Neural cell (in vitro differentiated cells): Measurements from ENCODE around the gene NACC2. TPM values are rescaled to one million over a fixed set of nuclear protein-coding genes. Genes with fewer than 3 reads are reported as not detected.

Experiments used
- H2AFZ ChIP-seq: fragments of 200-600, 300-800 bp; sonication (generic), shearing (Covaris generic); 2 replicates; pipeline ENCODE4 v1.6.0; 2014; ENCODE audit warnings: low read depth, mild to moderate bottlenecking, antibody characterized with exemption, low read length, moderate library complexity
- H3F3A ChIP-seq: fragments of 200-600 bp; shearing (Covaris generic); 2 replicates; pipeline ENCODE4 v1.6.1; 2016; ENCODE audit warnings: mild to moderate bottlenecking, moderate library complexity, mixed read lengths, antibody characterized with exemption, low read length; ENCODE audit not compliant: insufficient read depth, poor library complexity, severe bottlenecking
- H3K27ac ChIP-seq: fragments of 200-600, 300-800 bp; sonication (generic), shearing (Covaris generic); 2 replicates; pipeline ENCODE4 v1.5.1; 2014; ENCODE audit warnings: mild to moderate bottlenecking, low read length, moderate library complexity
- H3K27me3 ChIP-seq: fragments of 300-800, 200-600 bp; sonication (generic), shearing (Covaris generic); 2 replicates; pipeline ENCODE4 v1.6.0; 2014; ENCODE audit warnings: mild to moderate bottlenecking, low read depth, low read length, moderate library complexity; ENCODE audit not compliant: insufficient read depth
- H3K36me3 ChIP-seq: fragments of 300-800, 200-600 bp; sonication (generic), shearing (Covaris generic); 2 replicates; pipeline ENCODE4 v1.5.1; 2014; ENCODE audit warnings: mild to moderate bottlenecking, antibody characterized with exemption, low read length, moderate library complexity; ENCODE audit not compliant: insufficient read depth
- H3K4me2 ChIP-seq: fragments of 300-800, 200-600 bp; sonication (generic), shearing (Covaris generic); 2 replicates; pipeline ENCODE4 v1.6.0; 2014; ENCODE audit warnings: mild to moderate bottlenecking, low read length
- H3K4me3 ChIP-seq: fragments of 300-800, 200-600 bp; sonication (generic), shearing (Covaris generic); 2 replicates; pipeline ENCODE4 v1.5.1; 2014; ENCODE audit warnings: mild to moderate bottlenecking, low read length, moderate library complexity
- H3K79me2 ChIP-seq: fragments of 200-600 bp; shearing (Covaris generic); replicated peaks from 2 replicates; pipeline ENCODE4 v1.6.0; 2014; ENCODE audit warnings: mild to moderate bottlenecking, low read length, moderate library complexity; ENCODE audit not compliant: insufficient read depth
- H3K9ac ChIP-seq: fragments of 300-800, 200-600 bp; sonication (generic), shearing (Covaris generic); 2 replicates; pipeline ENCODE4 v1.6.1; 2016; ENCODE audit warnings: mild to moderate bottlenecking, low read length, mixed read lengths
- H3K9me2 ChIP-seq: fragments of 200-600 bp; shearing (Covaris generic); 2 replicates; pipeline ENCODE4 v1.6.1; 2016; ENCODE audit warnings: mild to moderate bottlenecking, low read length, mixed read lengths; ENCODE audit not compliant: insufficient read depth
- H3K9me3 ChIP-seq: fragments of 200-600, 300-800 bp; sonication (generic), shearing (Covaris generic); 2 replicates; pipeline ENCODE4 v1.6.1; 2016; ENCODE audit warnings: mild to moderate bottlenecking, mixed run types, low read length, moderate library complexity, mixed read lengths
- H4K20me1 ChIP-seq: fragments of 200-600 bp; shearing (Covaris generic); 2 replicates; pipeline ENCODE4 v1.6.1; 2016; ENCODE audit warnings: mild to moderate bottlenecking, mixed run types; ENCODE audit not compliant: insufficient read depth
- EP300 ChIP-seq: fragments of 450-650 bp; conservative IDR thresholded peaks from 2 replicates; pipeline ENCODE4 v1.6.1; 2014; ENCODE audit warnings: antibody characterized with exemption, mild to moderate bottlenecking, moderate library complexity; ENCODE audit not compliant: poor library complexity, severe bottlenecking
- EZH2 ChIP-seq: fragments of 200-600, 300-800 bp; shearing (Covaris generic), sonication (generic); IDR thresholded peaks from 2 replicates; pipeline ENCODE4 v1.6.1; 2014; ENCODE audit warnings: antibody characterized with exemption, low read length, borderline replicate concordance, mild to moderate bottlenecking; ENCODE audit not compliant: insufficient read depth, poor library complexity, severe bottlenecking
- MXI1 ChIP-seq: fragments of 450-650 bp; conservative IDR thresholded peaks from 2 replicates; pipeline ENCODE4 v1.6.1; 2014; ENCODE audit warnings: antibody characterized with exemption, mild to moderate bottlenecking; ENCODE audit not compliant: poor library complexity, severe bottlenecking
- POLR2AphosphoS5 ChIP-seq: IDR thresholded peaks from 2 replicates; pipeline ENCODE4 v1.6.1; 2012
- RAD21 ChIP-seq: fragments of 450-650 bp; conservative IDR thresholded peaks from 2 replicates; pipeline ENCODE4 v1.6.1; 2014; ENCODE audit warnings: antibody characterized with exemption, mild to moderate bottlenecking, moderate library complexity
- SMC3 ChIP-seq: fragments of 450-650 bp; conservative IDR thresholded peaks from 2 replicates; pipeline ENCODE4 v1.6.1; 2014; ENCODE audit warnings: antibody characterized with exemption, mild to moderate bottlenecking, moderate library complexity; ENCODE audit not compliant: poor library complexity
- TAF1 ChIP-seq: IDR thresholded peaks from 2 replicates; pipeline ENCODE4 v1.6.1; 2012; ENCODE audit warnings: low read depth
- polyA plus RNA-seq: library from polyadenylated mRNA; depleted of rRNA; stranded (reverse); fragments of >200 nt; gene quantifications from 2 replicates; pipeline ENCODE4 v1.2.3, GENCODE V29; 2014
- TF ChIP-seq, protein P1 (sequence below): IDR thresholded peaks from 2 replicates; pipeline ENCODE4 v1.6.1; 2012; ENCODE audit warnings: borderline replicate concordance
- TF ChIP-seq, protein P2 (sequence below): fragments of 450-650 bp; IDR thresholded peaks from 2 replicates; pipeline ENCODE4 v1.5.1; 2014; ENCODE audit warnings: antibody characterized with exemption, mild to moderate bottlenecking, moderate library complexity; ENCODE audit not compliant: poor library complexity, severe bottlenecking

NACC2 gene
- polyA plus RNA-seq, 1 donor from 2014 or later = 1.7 TPM

DNA sequence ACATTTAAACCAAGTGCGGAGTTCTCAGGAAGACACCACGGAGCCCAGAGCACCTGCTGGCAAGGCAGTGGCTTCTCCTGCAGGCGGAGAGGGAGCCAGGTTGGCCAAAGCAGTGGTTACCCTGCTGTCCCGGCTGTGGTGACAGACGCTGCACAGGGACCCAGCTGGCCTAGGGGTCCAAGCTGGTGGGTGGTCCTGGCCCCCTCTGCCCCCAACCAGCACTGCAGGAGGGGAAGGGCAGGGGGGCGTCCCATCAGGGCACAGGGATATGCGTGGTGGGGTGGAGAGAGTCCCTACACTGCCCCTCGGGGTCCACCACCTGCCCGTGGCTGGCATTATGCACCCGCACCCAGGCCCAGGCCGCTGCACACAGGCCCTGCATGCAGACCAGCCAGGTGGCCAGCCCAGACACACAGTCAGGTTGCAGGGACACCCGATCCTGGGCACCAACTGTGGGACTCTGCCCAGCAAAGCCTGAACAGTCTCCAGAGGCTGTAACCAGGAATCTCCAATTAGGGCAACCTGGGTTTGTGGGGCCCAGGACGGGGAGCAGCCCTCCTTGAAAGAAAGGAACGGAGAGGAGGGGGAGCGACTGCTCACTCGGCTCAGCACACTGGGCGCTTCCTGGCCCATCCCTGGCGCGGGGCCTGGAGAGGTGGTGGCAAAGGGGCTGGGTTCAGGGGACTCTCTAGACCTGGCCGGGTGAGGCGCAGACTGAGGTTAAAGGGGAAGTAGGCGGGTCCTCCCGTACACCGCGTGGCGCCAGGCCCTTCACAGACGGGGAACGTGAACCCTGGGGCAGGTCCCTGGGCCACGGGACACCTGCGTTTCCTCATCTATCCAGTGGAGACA is 46.3 kb downstream of the NACC2 start:
- Histone ChIP-seq H3K79me2 (no peaks in the 10 kb centered on the region), H3K9me3 (no peaks in the 10 kb centered on the region), H3K27me3 (peaks cover 4% of the 10 kb centered on the region), H3K9ac (no peak overlapping the region), H2AFZ (no peak overlapping the region), H3K4me2 (no peak overlapping the region), H3F3A (no peaks in the 10 kb centered on the region), H3K27ac (no peak overlapping the region), H3K4me3 (no peak overlapping the region), H4K20me1 (no peaks in the 10 kb centered on the region), H3K9me2 (no peaks in the 10 kb centered on the region), H3K36me3 (no peaks in the 10 kb centered on the region)
- TF ChIP-seq SMC3 (no peak), POLR2AphosphoS5 (no peak), MXI1 (no peak), EZH2 (no peak), TAF1 (no peak), RAD21 (no peak), EP300 (no peak)
- TF ChIP-seq, protein P1, sequence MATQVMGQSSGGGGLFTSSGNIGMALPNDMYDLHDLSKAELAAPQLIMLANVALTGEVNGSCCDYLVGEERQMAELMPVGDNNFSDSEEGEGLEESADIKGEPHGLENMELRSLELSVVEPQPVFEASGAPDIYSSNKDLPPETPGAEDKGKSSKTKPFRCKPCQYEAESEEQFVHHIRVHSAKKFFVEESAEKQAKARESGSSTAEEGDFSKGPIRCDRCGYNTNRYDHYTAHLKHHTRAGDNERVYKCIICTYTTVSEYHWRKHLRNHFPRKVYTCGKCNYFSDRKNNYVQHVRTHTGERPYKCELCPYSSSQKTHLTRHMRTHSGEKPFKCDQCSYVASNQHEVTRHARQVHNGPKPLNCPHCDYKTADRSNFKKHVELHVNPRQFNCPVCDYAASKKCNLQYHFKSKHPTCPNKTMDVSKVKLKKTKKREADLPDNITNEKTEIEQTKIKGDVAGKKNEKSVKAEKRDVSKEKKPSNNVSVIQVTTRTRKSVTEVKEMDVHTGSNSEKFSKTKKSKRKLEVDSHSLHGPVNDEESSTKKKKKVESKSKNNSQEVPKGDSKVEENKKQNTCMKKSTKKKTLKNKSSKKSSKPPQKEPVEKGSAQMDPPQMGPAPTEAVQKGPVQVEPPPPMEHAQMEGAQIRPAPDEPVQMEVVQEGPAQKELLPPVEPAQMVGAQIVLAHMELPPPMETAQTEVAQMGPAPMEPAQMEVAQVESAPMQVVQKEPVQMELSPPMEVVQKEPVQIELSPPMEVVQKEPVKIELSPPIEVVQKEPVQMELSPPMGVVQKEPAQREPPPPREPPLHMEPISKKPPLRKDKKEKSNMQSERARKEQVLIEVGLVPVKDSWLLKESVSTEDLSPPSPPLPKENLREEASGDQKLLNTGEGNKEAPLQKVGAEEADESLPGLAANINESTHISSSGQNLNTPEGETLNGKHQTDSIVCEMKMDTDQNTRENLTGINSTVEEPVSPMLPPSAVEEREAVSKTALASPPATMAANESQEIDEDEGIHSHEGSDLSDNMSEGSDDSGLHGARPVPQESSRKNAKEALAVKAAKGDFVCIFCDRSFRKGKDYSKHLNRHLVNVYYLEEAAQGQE = no peak
- TF ChIP-seq, protein P2, sequence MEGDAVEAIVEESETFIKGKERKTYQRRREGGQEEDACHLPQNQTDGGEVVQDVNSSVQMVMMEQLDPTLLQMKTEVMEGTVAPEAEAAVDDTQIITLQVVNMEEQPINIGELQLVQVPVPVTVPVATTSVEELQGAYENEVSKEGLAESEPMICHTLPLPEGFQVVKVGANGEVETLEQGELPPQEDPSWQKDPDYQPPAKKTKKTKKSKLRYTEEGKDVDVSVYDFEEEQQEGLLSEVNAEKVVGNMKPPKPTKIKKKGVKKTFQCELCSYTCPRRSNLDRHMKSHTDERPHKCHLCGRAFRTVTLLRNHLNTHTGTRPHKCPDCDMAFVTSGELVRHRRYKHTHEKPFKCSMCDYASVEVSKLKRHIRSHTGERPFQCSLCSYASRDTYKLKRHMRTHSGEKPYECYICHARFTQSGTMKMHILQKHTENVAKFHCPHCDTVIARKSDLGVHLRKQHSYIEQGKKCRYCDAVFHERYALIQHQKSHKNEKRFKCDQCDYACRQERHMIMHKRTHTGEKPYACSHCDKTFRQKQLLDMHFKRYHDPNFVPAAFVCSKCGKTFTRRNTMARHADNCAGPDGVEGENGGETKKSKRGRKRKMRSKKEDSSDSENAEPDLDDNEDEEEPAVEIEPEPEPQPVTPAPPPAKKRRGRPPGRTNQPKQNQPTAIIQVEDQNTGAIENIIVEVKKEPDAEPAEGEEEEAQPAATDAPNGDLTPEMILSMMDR = no peak

DNA sequence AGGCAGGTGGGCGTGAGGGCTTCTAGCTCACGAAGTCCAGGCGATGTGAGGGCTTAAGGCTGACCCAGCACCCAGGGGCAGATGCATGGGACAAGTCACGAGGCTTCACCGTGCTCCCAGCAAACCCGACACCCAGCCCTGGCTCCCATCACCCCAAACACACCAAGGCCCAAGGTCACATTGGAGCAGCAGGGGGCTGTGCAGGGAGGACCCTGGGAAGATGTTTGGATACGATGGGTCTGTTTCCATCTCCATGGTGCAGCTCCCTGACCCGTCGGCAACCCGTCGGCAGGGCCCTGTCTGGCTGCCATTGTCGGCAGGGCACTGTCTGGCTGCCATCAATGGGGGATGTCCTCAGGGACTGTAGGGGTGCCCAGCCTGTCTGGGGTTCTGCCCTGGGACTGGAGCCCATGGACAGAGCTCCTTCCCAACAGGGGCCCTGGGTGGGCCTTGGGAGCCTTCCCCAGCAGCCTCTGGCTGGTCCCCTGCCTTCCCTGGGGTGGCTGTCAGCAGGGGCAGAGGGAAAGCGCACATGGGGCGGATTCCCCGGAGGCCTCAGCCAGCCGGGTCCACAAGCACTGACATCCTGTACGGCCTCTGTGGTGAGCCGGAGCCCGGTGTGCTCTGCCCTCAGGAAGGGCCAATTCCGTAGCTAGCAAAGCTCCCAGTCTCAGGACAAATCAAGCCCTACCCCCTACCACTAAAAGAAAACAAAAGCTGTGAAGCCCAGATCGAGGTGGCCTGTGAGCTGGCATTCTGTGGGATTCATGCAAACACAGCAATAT is 47.1 kb downstream of the NACC2 start:
- TF ChIP-seq TAF1 = no peak
- TF ChIP-seq EZH2 = no peak

More for the DNA sequence above, 47.1 kb downstream of the NACC2 start:
- Histone ChIP-seq H3K4me3 (no peak overlapping the region), H3K9ac (no peak overlapping the region), H3K9me2 (no peaks in the 10 kb centered on the region), H3K36me3 (no peaks in the 10 kb centered on the region), H3K9me3 (no peaks in the 10 kb centered on the region), H3K79me2 (no peaks in the 10 kb centered on the region), H3K27me3 (peaks cover 4% of the 10 kb centered on the region), H4K20me1 (no peaks in the 10 kb centered on the region), H3K27ac (no peak overlapping the region), H3F3A (no peaks in the 10 kb centered on the region), H2AFZ (no peak overlapping the region), H3K4me2 (no peak overlapping the region)
